ENCODE measurements around the gene HPGDS.

- no peak for TF ChIP-seq EZH2phosphoT487 (IDR thresholded peaks at IDR 0.05; ENCODE audit: borderline replicate concordance, low read length)
- TF ChIP-seq CTCF (conservative IDR thresholded peaks at IDR 0.05; ENCODE audit: low read depth, low read length) = no peak
- TF ChIP-seq EZH2 (IDR thresholded peaks at IDR 0.05; ENCODE audit: low read length, unreplicated experiment) = no peak
Measured at GRCh38 chr4:94307231-94307871, 35.3 kb downstream of the HPGDS start.
